Measurements from ENCODE around the gene TMED4. TPM values are rescaled to one million over a fixed set of nuclear protein-coding genes. Genes with fewer than 3 reads are reported as not detected.
A peak's percentile ranks its signal among the peaks of the same experiment; 100 is the strongest.

The TMED4 gene
- total and polyA plus RNA-seq, 2 of the 13 experiments (the other 11 are each of a cell fraction or from before 2014, with no cell fraction given): 81.4 to 109 TPM

- TF ChIP-seq FOXK1 (CRISPR knock-in tag; IDR thresholded peaks at IDR 0.05; ENCODE audit: borderline replicate concordance, low read depth) (peak; percentile 89; the same call in 1 of the 2 replicates), ZGPAT (CRISPR knock-in tag; IDR thresholded peaks at IDR 0.05) (peak; percentile 84; the same call in 1 of the 2 replicates), MYC (CRISPR knock-in tag; IDR thresholded peaks at IDR 0.05; ENCODE audit: borderline replicate concordance) (peak; percentile 90), ETV5 (CRISPR knock-in tag; IDR thresholded peaks at IDR 0.05; ENCODE audit: borderline replicate concordance) (peak; percentile 27; the same call in 1 of the 2 replicates), NONO (IDR thresholded peaks at IDR 0.05) (no peak), NONO (CRISPR knock-in tag; conservative IDR thresholded peaks at IDR 0.05) (peak; percentile 86), GATAD1 (CRISPR knock-in tag; IDR thresholded peaks at IDR 0.05) (peak; percentile 96), ZNF775 (CRISPR knock-in tag; IDR thresholded peaks at IDR 0.05; ENCODE audit: borderline replicate concordance) (no peak), MEIS1 (CRISPR knock-in tag; IDR thresholded peaks at IDR 0.05; ENCODE audit: borderline replicate concordance) (no peak), DZIP1 (CRISPR knock-in tag; IDR thresholded peaks at IDR 0.05) (peak; percentile 18; the same call in 1 of the 2 replicates), ZNF572 (CRISPR knock-in tag; IDR thresholded peaks at IDR 0.05) (0 out of 2 replicates have a peak, but pooled peaks have one; percentile 63), NR1H2 (CRISPR knock-in tag; IDR thresholded peaks at IDR 0.05; ENCODE audit: borderline replicate concordance, low read depth) (no peak), ZNF556 (CRISPR knock-in tag; IDR thresholded peaks at IDR 0.05; ENCODE audit: borderline replicate concordance) (peak; percentile 25; the same call in 1 of the 2 replicates), ZFY (CRISPR knock-in tag; IDR thresholded peaks at IDR 0.05) (peak; percentile 84), ZFP36L1 (CRISPR knock-in tag; IDR thresholded peaks at IDR 0.05) (peak; percentile 75; the same call in 1 of the 2 replicates), HOXD1 (CRISPR knock-in tag; IDR thresholded peaks at IDR 0.05) (0 out of 2 replicates have a peak, but pooled peaks have one; percentile 23), RBFOX2 (IDR thresholded peaks at IDR 0.05; ENCODE audit: low read depth, low read length) (peak; percentile 99), ZNF431 (CRISPR knock-in tag; IDR thresholded peaks at IDR 0.05; ENCODE audit: borderline replicate concordance, low read depth) (peak; percentile 52; the same call in 1 of the 2 replicates), RAD21 (CRISPR knock-in tag; IDR thresholded peaks at IDR 0.05) (0 out of 2 replicates have a peak, but pooled peaks have one; percentile 11)
Measured at GRCh38 chr7:44606341-44607140, 24.5 kb upstream of the TMED4 start, which contains the start of gene OGDH (continued).
